ENCODE results near the gene NSD2. TPM values are rescaled to one million over a fixed set of nuclear protein-coding genes. Genes with fewer than 3 reads are reported as not detected.

NSD2 gene
- total RNA-seq, 1 experiment from 2014 or later: 128 TPM

- H3K27ac Mint-ChIP-seq: no peak overlapping the region
- H3K27me3 Mint-ChIP-seq (ENCODE audit: low read depth): peaks cover 99% of the 10 kb centered on the region
- H3K4me1 Mint-ChIP-seq: no peaks in the 10 kb centered on the region
- DNase-seq (ENCODE audit: low spot score): no peak
- no peak for TF ChIP-seq CDX4 (CRISPR knock-in tag; IDR thresholded peaks at IDR 0.05; ENCODE audit: borderline replicate concordance)
- TF ChIP-seq CREM (CRISPR knock-in tag; IDR thresholded peaks at IDR 0.05): no peak
- no peak for TF ChIP-seq ARID4B (CRISPR knock-in tag; IDR thresholded peaks at IDR 0.05; ENCODE audit: borderline replicate concordance)
- no peak for TF ChIP-seq HMGXB4 (CRISPR knock-in tag; IDR thresholded peaks at IDR 0.05)
- TF ChIP-seq ATF3 (CRISPR knock-in tag; conservative IDR thresholded peaks at IDR 0.05): no peak
- TF ChIP-seq AR (CRISPR knock-in tag; IDR thresholded peaks at IDR 0.05): no peak
- TF ChIP-seq ESRRA (CRISPR knock-in tag; IDR thresholded peaks at IDR 0.05; ENCODE audit: borderline replicate concordance): no peak
- no peak for TF ChIP-seq IRF1 (CRISPR knock-in tag; IDR thresholded peaks at IDR 0.05)
- no peak for TF ChIP-seq ZSCAN18 (CRISPR knock-in tag; IDR thresholded peaks at IDR 0.05)
- TF ChIP-seq ZNF281 (CRISPR knock-in tag; IDR thresholded peaks at IDR 0.05): no peak
- TF ChIP-seq USF2 (CRISPR knock-in tag; IDR thresholded peaks at IDR 0.05): no peak
- no peak for TF ChIP-seq GABPB1 (CRISPR knock-in tag; IDR thresholded peaks at IDR 0.05)
- no peak for TF ChIP-seq ETV6 (CRISPR knock-in tag; IDR thresholded peaks at IDR 0.05)
- no peak for TF ChIP-seq MLX (CRISPR knock-in tag; IDR thresholded peaks at IDR 0.05)
- no peak for TF ChIP-seq FOXP4 (CRISPR knock-in tag; IDR thresholded peaks at IDR 0.05)
- H3K4me3 Mint-ChIP-seq: peak overlapping the region; percentile 33; the same call in 1 of the 2 replicates
- ATAC-seq: no peak
- no peaks in the 10 kb centered on the region for H3K36me3 Mint-ChIP-seq
- ChIA-PET POLR2A (interaction anchor here (0.6 kb wide), 1 partner anchor 18 kb away, joined by 5 read pairs; no protein-coding TSS in a partner anchor), CTCF (interaction anchor here (0.7 kb wide), 1 partner anchor 133 kb away, joined by 3 read pairs; no protein-coding TSS in a partner anchor)
- H3K9me3 Mint-ChIP-seq: no peaks in the 10 kb centered on the region
Observed at GRCh38 chr4:1862961-1863296, 8.3 kb upstream of the NSD2 start.

Data from WTC11 (cell line).